DMS114 treated with DMSO at 0.1 percent for 48 hours (cell line): ENCODE measurements around the gene SIGLEC8.

Experiments
- DNase-seq: peaks from one replicate; lab custom pipeline; 2025; ENCODE audit not compliant: unreplicated experiment; lab: John Stamatoyannopoulos, UW

Gene SIGLEC8

DNA sequence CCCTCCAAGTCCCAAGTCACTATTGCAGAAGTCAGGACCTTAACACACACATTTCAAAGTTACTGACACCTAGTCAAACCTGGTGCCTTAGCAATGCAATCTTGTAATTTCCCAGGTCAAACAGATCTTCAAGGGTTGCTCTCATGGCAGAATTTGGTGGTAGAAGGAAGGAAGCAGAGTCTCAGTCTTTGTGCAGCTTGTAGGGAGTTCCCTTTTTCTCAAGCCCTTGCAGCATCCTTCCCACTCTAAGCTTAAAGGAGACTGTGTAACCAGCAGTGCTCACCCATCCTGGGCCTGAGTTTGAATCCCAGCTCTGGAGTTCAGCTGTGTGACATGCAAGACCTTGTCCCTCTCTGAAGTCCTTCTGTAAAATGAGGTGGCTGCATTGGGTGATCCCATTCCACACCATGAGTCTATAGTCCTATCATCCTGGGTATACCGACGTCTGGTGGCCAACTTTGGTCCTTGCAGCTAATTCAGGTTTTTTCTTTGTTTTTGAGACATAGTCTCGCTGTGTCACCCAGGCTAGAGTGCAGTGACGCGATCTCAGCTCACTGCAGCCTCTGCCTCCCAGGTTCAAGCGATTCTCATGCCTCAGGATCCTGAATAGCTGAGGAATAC lies 50.6 kb downstream of the SIGLEC8 start:
- no peak for DNase-seq

- DNase-seq: no peak
Measured at GRCh38 chr19:51402117-51402516, 56.1 kb downstream of the SIGLEC8 start.
